ENCODE results near the gene FIBCD1. TPM values are rescaled to one million over a fixed set of nuclear protein-coding genes. Genes with fewer than 3 reads are reported as not detected.

Gene FIBCD1
- total RNA-seq, 4 donors from 2014 or later, result not detected

DNA sequence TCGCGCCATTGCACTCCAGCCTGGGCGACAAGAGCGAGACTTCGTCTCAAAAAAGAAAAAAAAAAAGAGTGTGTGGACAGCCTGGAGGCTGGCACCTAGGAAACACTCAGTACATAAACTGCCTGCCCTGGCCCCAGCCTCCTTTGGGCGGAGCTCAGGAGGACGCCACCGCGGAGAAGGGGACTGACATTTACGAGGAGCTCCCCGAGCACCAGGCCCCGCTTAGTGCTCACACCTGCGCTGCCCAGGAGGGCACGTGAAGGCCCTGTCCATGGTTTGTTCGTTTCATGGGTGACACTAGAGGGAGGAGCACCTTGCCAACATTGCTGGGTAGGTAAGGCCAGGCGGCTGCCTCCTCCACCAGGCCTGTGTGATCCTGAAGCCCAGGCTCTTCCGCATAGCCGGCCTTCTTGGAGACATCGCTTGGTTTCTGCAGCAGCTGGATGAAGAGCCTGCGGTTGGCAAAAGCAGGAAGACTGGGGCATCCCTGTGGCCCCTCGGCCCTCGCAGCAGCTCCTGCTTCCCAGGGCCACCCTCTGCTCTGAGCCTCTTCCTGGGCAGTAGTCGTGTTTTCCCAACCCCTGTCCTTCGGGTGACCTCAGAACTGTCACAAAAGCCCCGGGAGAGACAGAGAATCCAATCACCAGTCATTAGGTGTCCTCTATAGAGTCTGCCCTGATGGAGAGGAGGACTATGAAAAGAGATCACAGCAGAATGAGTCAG, 43.8 kb upstream of the FIBCD1 start:
- Histone ChIP-seq H3K9me3 (no peaks in the 10 kb centered on the region), H3K36me3 (no peaks in the 10 kb centered on the region), H3K27ac (no peak overlapping the region), H3K4me1 (no peaks in the 10 kb centered on the region), H3K27me3 (peaks cover 0 to 43% (median 0%) of the 10 kb centered on the region in 4 donors), H3K4me3 (no peak overlapping the region)
- DNase-seq, result no peak
- WGBS, 2 donors, result 71 to 81% methylated on average over 11 to 16 of the region's 25 CpGs
- intact Hi-C loops (cut with DNase I), result no loop called here
- TF ChIP-seq, protein P1, sequence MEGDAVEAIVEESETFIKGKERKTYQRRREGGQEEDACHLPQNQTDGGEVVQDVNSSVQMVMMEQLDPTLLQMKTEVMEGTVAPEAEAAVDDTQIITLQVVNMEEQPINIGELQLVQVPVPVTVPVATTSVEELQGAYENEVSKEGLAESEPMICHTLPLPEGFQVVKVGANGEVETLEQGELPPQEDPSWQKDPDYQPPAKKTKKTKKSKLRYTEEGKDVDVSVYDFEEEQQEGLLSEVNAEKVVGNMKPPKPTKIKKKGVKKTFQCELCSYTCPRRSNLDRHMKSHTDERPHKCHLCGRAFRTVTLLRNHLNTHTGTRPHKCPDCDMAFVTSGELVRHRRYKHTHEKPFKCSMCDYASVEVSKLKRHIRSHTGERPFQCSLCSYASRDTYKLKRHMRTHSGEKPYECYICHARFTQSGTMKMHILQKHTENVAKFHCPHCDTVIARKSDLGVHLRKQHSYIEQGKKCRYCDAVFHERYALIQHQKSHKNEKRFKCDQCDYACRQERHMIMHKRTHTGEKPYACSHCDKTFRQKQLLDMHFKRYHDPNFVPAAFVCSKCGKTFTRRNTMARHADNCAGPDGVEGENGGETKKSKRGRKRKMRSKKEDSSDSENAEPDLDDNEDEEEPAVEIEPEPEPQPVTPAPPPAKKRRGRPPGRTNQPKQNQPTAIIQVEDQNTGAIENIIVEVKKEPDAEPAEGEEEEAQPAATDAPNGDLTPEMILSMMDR (IDR thresholded peaks at IDR 0.05), result no peak
- no peak for TF ChIP-seq POLR2A (IDR thresholded peaks at IDR 0.05)

DNA sequence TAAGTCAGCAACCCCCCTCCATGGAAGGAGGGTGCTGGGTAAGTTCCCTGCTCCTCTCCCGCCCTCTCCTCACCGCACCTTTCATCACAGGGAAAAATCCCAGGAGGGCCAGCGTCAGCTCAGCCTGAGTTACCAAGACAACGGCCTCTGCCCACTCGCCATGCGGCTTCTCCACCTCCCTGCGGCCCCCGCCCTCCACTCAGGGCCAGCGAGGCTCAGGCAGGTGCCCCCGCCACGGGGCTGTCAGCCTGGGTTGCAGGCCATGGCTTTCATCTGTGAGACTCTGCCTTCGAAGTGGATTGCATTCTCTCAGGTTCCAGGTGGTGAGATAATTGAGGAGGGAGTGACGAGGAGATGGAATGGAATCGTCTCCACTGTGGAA, 42.7 kb upstream of the FIBCD1 start:
- WGBS, 2 donors, result 59 to 69% methylated on average over 6 to 11 of the region's 14 CpGs
- H3K9me3 ChIP-seq, result no peaks in the 10 kb centered on the region
- H3K27me3 ChIP-seq, result peaks cover 0 to 46% (median 0%) of the 10 kb centered on the region in 4 donors
- intact Hi-C loops (cut with DNase I), result no loop called here
- H3K27ac ChIP-seq, result no peak overlapping the region
- H3K4me1 ChIP-seq, result no peaks in the 10 kb centered on the region
- no peaks in the 10 kb centered on the region for H3K36me3 ChIP-seq
- H3K4me3 ChIP-seq, result no peak overlapping the region
- TF ChIP-seq POLR2A (IDR thresholded peaks at IDR 0.05), result no peak
- TF ChIP-seq, protein P1 (IDR thresholded peaks at IDR 0.05), result no peak
- no peak for DNase-seq

DNA sequence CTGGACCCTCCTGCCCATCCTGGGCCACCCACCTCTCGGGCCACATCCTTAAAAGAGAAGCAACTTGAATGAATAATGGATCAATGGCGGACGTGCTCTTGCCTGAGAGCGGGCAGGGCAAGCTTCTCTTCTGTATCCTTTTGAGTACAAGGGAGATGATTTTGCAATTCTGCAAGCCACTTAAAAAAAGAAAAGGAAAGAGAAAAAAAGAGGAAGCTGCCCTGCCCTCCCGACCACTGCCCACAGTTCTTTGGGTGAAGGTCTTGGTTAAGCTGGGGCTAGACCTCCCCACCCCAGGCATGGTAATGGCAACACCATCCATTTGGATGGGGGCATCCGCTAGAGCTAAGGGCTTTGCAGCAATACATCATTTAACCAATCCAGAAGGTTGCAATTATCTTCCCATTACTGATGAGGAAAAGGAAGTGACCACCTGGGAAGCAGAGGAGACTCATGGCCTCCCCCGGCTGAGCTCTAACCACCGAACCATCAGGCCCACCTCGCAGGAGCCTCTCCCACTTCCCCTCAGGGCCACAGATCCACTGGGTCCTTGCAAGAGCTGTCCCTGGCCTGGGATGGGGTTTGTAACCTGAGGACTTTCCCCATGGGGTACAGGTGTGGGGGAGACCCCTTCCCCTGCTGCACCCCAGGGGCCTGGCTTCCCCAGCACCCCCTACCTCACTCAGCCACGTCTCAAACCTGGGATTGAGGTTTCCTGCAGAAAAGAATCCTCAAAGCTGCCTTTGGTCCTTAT, 42.1 kb upstream of the FIBCD1 start:
- intact Hi-C loops (cut with DNase I), result no loop called here
- TF ChIP-seq POLR2A (IDR thresholded peaks at IDR 0.05), result no peak
- TF ChIP-seq, protein P1 (IDR thresholded peaks at IDR 0.05), result no peak
- H3K27ac ChIP-seq, result no peak overlapping the region
- no peak overlapping the region for H3K4me3 ChIP-seq
- H3K9me3 ChIP-seq, result no peaks in the 10 kb centered on the region
- no peaks in the 10 kb centered on the region for H3K4me1 ChIP-seq
- 48 to 65% methylated on average over 6 to 8 of the region's 10 CpGs for WGBS, 2 donors
- H3K36me3 ChIP-seq, result no peaks in the 10 kb centered on the region
- H3K27me3 ChIP-seq, result peaks cover 0 to 45% (median 0%) of the 10 kb centered on the region in 4 donors
- DNase-seq, result no peak

DNA sequence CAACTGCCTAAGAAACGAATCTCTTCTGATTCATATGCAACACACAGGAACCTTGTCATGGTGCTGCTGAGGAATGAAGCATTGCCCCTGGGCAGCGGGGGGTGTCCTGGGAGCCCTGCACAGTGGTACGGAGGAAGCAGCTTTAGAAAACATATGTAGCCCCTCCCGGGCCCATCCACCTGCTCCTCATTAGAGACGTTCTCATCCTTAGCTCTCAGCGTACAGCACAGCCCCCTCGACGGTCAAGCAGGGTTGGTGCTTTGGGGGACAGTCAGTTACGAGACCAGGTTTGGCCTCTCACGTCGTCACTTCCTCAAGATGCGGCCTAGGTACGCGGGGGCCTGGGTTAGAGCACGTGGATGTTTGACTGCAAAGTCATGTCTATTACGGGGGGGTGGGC, 41.5 kb upstream of the FIBCD1 start:
- H3K9me3 ChIP-seq, result no peaks in the 10 kb centered on the region
- peaks cover 0 to 43% (median 0%) of the 10 kb centered on the region in 4 donors for H3K27me3 ChIP-seq
- TF ChIP-seq, protein P1 (IDR thresholded peaks at IDR 0.05), result no peak
- no peak for TF ChIP-seq POLR2A (IDR thresholded peaks at IDR 0.05)
- no peak overlapping the region for H3K27ac ChIP-seq
- H3K4me1 ChIP-seq, result no peaks in the 10 kb centered on the region
- DNase-seq, result no peak
- no peak overlapping the region for H3K4me3 ChIP-seq
- intact Hi-C loops (cut with DNase I), result no loop called here
- WGBS, 2 donors, result 64 to 77% methylated on average over 10 to 11 of the region's 16 CpGs
- H3K36me3 ChIP-seq, result no peaks in the 10 kb centered on the region
